Activated CD4-positive, alpha-beta T cell treated with anti-CD3 and anti-CD28 coated beads, Interleukin-2, amount 50 U/mL, for 24 hours (primary cell): ENCODE measurements around the gene PEX1.
"Not testable (repeated sequence)": the region's sequence is repeated elsewhere in the genome, so short reads cannot be mapped to it uniquely, and the experiment has no call there.

ENCODE experiments used
- DNase-seq, 2 donors: peaks; one replicate each; pipeline ENCODE4 v3.0.0-alpha.2; 2020; ENCODE audit warnings: low read depth in 1 of 2, low spot score in 1 of 2

PEX1 gene

GRCh38 chr7:92506363-92506762, 22.0 kb downstream of the PEX1 start:
- no peak for DNase-seq

DNA sequence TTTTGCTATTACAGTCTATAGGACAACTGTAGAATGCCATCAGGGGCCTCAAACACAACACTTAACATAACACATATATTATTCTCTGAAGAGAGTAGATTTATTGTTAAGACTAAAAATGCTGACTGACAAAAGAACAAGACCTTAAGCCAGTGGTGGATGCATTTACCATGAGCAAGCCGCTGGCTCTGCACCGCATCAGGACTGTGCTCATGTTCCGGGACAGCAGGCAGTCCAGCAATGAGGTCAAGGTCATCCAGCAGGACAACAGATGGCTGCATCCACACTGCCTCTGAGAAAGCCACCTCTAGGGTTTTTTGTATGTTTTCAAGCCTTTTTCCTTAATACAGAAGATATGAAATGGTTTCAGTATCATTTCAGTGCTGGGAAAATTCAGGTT, 23.8 kb downstream of the PEX1 start:
- DNase-seq, result no peak

- DNase-seq, result no peak
These were observed 24.6 kb downstream of the PEX1 start for GRCh38 chr7:92503767-92504166.

DNA sequence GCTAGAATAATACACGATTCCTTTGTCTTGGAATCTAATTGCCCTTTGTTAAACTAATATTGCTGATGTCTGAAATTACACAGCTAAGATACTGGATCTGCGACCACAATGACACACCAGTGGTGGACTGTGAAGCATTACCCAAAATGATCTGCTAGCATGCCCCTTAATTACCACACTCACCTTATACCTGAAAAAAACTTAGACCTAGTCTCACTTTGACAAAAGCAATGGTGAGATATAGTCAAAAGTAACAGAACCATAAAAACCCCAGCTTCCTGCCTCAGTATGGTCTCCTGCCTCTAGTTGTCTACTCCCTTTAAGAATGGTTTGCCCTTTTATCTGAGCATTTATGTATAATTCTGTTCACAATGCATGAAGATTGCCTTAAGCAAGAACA, 29.8 kb downstream of the PEX1 start:
- no peak for DNase-seq

DNA sequence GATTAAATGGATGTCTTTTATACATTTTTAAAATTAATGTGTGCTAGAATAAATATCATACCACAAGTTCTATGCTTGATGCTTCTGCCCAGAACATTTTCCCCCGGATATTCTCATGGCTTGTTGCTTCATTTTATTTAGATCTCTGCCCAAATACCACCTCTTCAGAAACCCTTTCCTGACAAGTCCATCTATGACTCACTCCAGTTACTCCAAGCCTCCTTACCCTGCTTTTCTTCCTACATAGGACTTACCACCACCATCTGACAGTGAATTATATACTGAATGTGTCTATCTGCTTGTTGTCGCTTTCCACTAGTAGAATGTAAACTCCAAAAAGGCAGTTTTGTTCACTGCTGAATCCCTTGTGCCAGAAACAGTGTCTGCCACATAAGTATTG, 31.4 kb downstream of the PEX1 start:
- DNase-seq, result no peak

DNA sequence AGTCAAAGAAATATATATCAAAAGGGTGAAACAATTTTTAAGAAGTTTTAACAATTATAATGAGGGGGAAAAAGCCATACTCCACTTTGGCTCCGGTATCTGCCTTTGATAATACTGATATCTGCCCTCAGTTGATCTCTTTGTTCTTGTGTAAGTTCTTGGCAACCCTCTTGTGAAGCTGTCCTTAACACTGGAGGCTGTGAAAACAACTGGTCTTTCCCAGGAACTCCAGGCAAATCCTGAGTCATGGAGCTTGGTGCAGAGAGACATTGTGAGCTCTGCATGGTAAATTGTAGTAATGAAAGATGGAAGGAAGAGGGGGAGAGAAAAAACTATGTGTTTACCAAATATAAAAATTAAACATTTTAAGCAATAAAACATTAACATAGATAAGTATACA, 38.7 kb downstream of the PEX1 start:
- DNase-seq, result no peak

- no peak for DNase-seq
These were observed 40.5 kb downstream of the PEX1 start for GRCh38 chr7:92487804-92488203.

- DNase-seq, result no peak
These were observed 42.3 kb downstream of the PEX1 start for GRCh38 chr7:92485974-92486373.

GRCh38 chr7:92485267-92485892, 42.9 kb downstream of the PEX1 start:
- DNase-seq, result no peak

DNA sequence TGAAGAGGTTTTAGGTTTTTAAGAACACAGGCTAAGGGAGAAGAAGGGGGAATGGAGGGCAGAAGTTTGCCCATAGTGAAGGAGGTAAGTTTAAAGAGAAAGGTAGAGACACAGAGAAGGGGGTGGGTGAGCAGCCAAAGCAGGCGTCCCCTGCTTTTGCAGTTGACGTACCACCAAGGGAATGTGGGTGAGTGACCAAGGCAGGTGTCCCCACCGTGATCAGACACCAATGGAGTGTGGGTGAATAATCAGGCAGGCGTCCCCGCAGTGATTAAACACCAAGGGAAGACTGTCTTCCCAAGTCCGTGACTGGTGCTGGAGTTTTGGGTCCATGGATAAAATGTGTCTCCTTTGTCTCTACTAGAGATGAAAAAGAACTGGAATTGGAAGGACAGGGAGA, 44.1 kb downstream of the PEX1 start:
- DNase-seq, result not testable (repeated sequence)

- DNase-seq, result not testable (repeated sequence)
These were observed 44.7 kb downstream of the PEX1 start for GRCh38 chr7:92483624-92484023.

DNA sequence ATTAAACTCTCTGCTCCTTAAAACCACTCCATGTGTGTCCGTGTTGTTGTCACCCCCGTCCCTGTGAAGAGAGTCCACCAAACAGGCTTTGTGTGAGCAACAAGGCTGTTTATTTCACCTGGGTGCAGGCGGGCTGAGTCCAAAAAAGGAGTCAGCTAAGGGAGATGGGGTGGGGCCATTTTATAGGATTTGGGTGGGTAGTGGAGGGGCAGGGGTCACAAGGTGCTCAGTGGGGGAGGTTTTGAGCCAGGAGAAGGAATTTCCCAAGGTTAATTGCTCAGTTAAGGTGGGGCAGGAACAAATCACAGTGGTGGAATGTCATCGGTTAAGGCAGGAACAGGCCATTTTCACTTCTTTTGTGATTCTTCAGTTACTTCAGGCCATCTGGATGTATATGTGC, 49.2 kb downstream of the PEX1 start:
- DNase-seq, result not testable (repeated sequence)

GRCh38 chr7:92478711-92479110, 49.6 kb downstream of the PEX1 start:
- no peak for DNase-seq

DNA sequence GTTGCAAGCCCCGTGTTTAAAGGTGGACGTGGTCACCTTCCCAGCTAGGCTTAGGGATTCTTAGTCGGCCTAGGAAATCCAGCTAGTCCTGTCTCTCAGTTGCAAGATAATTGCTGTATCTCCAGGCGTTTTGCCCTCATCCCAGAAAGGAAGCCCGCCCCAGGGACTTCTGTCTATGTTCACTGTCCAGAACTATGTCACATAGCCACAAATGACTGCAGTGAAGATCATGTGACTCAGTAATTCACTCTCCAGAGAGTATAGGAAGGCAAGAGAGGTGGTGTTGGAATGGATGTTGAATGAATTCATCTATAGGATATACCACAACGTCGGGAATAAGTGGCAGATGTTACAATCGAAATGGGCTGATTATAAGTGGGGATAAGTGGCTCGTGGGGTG, 50.2 kb downstream of the PEX1 start:
- no peak for DNase-seq

DNA sequence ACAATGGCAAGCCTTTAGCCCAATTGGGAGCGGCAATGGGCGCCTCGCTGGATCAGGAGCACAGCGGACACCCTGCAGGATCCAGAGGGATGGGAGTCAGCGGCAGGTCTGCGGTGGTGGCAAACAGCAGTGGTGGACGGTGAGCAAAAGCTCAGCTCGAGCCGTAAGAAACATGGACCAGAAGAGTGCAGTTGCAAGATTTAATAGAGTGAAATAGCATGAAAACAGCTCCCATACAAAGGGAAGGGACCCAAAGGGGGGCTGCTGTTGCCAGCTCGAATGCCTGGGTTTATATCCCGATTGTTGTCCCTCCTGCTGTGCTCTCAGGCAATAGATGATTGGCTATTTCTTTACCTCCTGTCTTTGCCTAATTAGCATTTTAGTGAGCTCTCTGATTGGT, 50.6 kb downstream of the PEX1 start, which contains the start of gene ERVW-1:
ERVW-1 (minus strand) TSS at position 266 of the 400 bp plus-strand sequence. CDS start 7,565 bp downstream, outside the sequence.
- DNase-seq, result not testable (repeated sequence)

DNA sequence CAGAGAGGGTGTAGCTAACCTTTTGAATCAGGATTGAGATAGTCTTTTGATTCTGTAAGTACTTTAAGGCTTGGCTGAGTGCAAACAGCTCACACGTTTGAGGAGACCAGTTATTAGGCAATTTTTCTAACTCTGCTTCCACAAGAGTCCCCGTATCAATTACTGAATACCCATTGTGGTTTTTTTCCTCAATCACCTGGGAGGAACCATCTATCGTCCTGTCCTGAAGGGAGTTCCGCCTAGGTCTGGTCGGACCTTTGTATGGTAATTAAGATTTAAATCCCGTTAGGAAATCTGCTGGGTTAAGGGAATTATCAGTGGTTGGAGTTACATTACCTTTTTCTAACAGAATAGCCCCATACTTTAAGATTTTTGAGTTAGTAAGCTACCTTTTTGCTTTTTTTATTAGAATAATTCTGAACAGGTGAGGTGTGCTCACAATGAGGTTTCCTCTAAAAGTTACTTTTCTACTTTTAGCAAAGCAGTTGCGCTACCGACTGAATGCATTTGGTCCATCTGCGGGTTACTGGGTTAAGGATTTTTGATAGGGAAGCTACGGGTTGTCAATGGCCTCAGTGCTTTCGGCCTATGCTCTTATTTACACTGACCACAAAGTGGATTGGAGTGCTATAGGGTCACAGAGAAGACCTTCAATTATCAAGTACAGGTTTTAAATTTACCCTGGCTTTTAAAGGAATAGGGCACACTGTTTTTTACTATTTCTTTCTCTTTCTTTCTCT, 52.3 kb downstream of the PEX1 start:
- DNase-seq, result not testable (repeated sequence)

GRCh38 chr7:92475261-92475770, 53.0 kb downstream of the PEX1 start:
- not testable (repeated sequence) for DNase-seq

- DNase-seq, result not testable (repeated sequence)
These were observed 54.3 kb downstream of the PEX1 start for GRCh38 chr7:92473989-92474388.

DNA sequence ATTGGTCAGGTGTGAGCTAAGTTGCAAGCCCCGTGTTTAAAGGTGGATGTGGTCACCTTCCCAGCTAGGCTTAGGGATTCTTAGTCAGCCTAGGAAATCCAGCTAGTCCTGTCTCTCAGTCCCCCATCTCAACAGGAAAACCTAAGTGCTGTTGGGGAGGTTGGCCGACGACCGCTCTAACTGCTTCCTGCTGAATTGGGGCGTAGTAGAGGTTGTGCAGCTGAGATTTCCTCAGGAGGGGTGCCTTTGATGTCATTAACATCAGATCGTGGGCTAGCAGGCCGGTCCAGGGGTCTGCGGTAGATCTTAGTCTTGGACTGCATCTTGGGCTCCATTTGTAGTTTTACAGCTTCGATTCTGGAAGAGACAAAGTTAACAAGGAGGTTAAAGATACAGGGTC, 59.7 kb downstream of the PEX1 start:
- DNase-seq, result not testable (repeated sequence)

GRCh38 chr7:92466682-92467081, 61.6 kb downstream of the PEX1 start:
- DNase-seq, result no peak

- DNase-seq, result no peak
These were observed 63.8 kb downstream of the PEX1 start for GRCh38 chr7:92464515-92464914.

DNA sequence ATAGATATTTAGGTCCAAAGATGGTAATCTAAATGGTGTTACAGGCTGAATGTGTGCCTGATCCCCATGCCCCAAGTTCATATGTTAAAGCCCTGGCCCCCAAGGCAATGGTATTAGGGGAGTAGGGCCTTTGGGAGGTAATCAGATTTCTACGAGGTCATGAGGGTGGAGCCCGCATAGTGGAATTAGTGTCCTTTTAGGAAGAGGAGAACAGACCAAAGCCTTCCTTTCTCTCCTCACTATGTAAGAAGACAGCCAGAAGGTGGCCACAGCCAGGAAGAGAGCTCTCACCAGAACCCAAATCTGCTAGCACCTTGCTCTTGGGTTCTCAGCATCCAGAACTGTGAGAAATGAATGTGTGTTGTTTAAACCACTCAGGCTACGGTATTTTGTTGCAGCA, 65.8 kb downstream of the PEX1 start:
- no peak for DNase-seq
